ENCODE results near the gene ZNF518B.
A peak's percentile ranks its signal among the peaks of the same experiment; 100 is the strongest.

ZNF518B gene

GRCh38 chr4:10457255-10457801, at the start of gene ZNF518B:
Gene ZNF518B, minus strand, starts transcription at chr4:10457426. Its CDS starts 11,098 bp downstream, at chr4:10446328.
- peak; percentile 74 for DNase-seq

- no peak for DNase-seq
Observed at GRCh38 chr4:10506077-10506476, 48.9 kb upstream of the ZNF518B start.

GRCh38 chr4:10504570-10505179, 47.4 kb upstream of the ZNF518B start:
- DNase-seq: no peak

GRCh38 chr4:10502717-10503116, 45.5 kb upstream of the ZNF518B start:
- DNase-seq: no peak

GRCh38 chr4:10500776-10501175, 43.5 kb upstream of the ZNF518B start:
- no peak for DNase-seq

- no peak for DNase-seq
Observed at GRCh38 chr4:10496200-10496599, 39.0 kb upstream of the ZNF518B start.

- no peak for DNase-seq
Observed at GRCh38 chr4:10495651-10496050, 38.4 kb upstream of the ZNF518B start.

- DNase-seq: no peak
Observed at GRCh38 chr4:10492464-10492863, 35.2 kb upstream of the ZNF518B start.

GRCh38 chr4:10491401-10491800, 34.2 kb upstream of the ZNF518B start:
- DNase-seq: no peak

- no peak for DNase-seq
Observed at GRCh38 chr4:10490996-10491395, 33.8 kb upstream of the ZNF518B start.

- DNase-seq: no peak
Observed at GRCh38 chr4:10482913-10483312, 25.7 kb upstream of the ZNF518B start.

- DNase-seq: no peak
Observed at GRCh38 chr4:10480616-10481015, 23.4 kb upstream of the ZNF518B start.

- no peak for DNase-seq
Observed at GRCh38 chr4:10478621-10479020, 21.4 kb upstream of the ZNF518B start.

- DNase-seq: no peak
Observed at GRCh38 chr4:10470505-10470904, 13.3 kb upstream of the ZNF518B start.

GRCh38 chr4:10466161-10466560, 8.9 kb upstream of the ZNF518B start:
- DNase-seq: no peak

GRCh38 chr4:10462876-10463275, 5.7 kb upstream of the ZNF518B start:
- DNase-seq: no peak

- no peak for DNase-seq
Observed at GRCh38 chr4:10461850-10462400, 4.7 kb upstream of the ZNF518B start.

GRCh38 chr4:10461091-10461849, 4.0 kb upstream of the ZNF518B start:
- peak; percentile 72 for DNase-seq

GRCh38 chr4:10460313-10461047, 3.3 kb upstream of the ZNF518B start:
- no peak for DNase-seq

GRCh38 chr4:10459305-10459704, 2.1 kb upstream of the ZNF518B start:
- no peak for DNase-seq

GRCh38 chr4:10458177-10458576, 951 bp upstream of the ZNF518B start:
- DNase-seq: no peak

- peak; percentile 77 for DNase-seq
Observed at GRCh38 chr4:10456595-10457254, 501 bp downstream of the ZNF518B start.

- no peak for DNase-seq
Observed at GRCh38 chr4:10456260-10456594, 999 bp downstream of the ZNF518B start.
